ENCODE results near the gene ZNF263.

- TF ChIP-seq POLR2A (IDR thresholded peaks at IDR 0.05): no peak
- TF ChIP-seq CTCF (IDR thresholded peaks at IDR 0.05): no peak
- no peak for TF ChIP-seq EP300 (IDR thresholded peaks at IDR 0.05)
- no peak for TF ChIP-seq POLR2AphosphoS5 (IDR thresholded peaks at IDR 0.05)
These were observed 21.1 kb downstream of the ZNF263 start for GRCh38 chr16:3304370-3304769.
